IMR-90 (cell line): ENCODE data around the gene AWAT1. TPM values are rescaled to one million over a fixed set of nuclear protein-coding genes. Genes with fewer than 3 reads are reported as not detected.
"Not testable (repeated sequence)": the region's sequence is repeated elsewhere in the genome, so short reads cannot be mapped to it uniquely, and the experiment has no call there.

Source experiments
- ATAC-seq: fragments of 200-7000 bp; cut with Tn5 transposase; 2 replicates; pipeline ENCODE4 v1.9.1; 2020; ENCODE audit warnings: low read depth, mild to moderate bottlenecking, moderate library complexity
- BruUV-seq: library from RNA; stranded (reverse); fragments of 400-500 nt; replicated peaks from 2 replicates; lab custom pipeline; 2021; lab: Mats Ljungman, UMichigan
- CTCF ChIA-PET: fragments of 300-600 bp; formaldehyde crosslinking; extraction: SDS; loops from one replicate; lab custom pipeline; 2021; ENCODE audit warnings: antibody characterized with exemption; lab: Yijun Ruan, JAX
- POLR2A ChIA-PET: fragments of 300-600 bp; sonication (Branson Sonifier 250); formaldehyde crosslinking; loops from one replicate; lab custom pipeline; 2022; ENCODE audit warnings: antibody characterized with exemption; ENCODE audit not compliant: unreplicated experiment; lab: Charles Lee
- DNase-seq: peaks from one replicate; pipeline ENCODE4 v3.0.0; 2013
- H2AFZ ChIP-seq: replicated peaks from 2 replicates; pipeline ENCODE3; 2013; ENCODE audit warnings: low read length, mild to moderate bottlenecking; ENCODE audit not compliant: poor library complexity
- H2AK5ac ChIP-seq: 2 replicates; pipeline ENCODE4 v1.6.1; 2013; ENCODE audit warnings: low read depth, low read length, inconsistent platforms
- H2AK9ac ChIP-seq: replicated peaks from 2 replicates; pipeline ENCODE3; 2013; ENCODE audit warnings: mild to moderate bottlenecking, low read depth, low read length, moderate library complexity; ENCODE audit not compliant: poor library complexity
- H2BK120ac ChIP-seq: 2 replicates; pipeline ENCODE4 v1.6.1; 2013; ENCODE audit warnings: low read depth, low read length, inconsistent platforms
- H2BK15ac ChIP-seq: 3 replicates; pipeline ENCODE4 v1.6.1; 2013; ENCODE audit warnings: low read depth, low read length, inconsistent platforms
- H2BK20ac ChIP-seq: 2 replicates; pipeline ENCODE4 v1.6.1; 2013; ENCODE audit warnings: low read depth, mild to moderate bottlenecking, inconsistent platforms, low read length, moderate library complexity
- H2BK5ac ChIP-seq: 2 replicates; pipeline ENCODE4 v1.6.1; 2013; ENCODE audit warnings: mild to moderate bottlenecking, low read depth, low read length, inconsistent platforms; ENCODE audit not compliant: poor library complexity, severe bottlenecking
- H3K14ac ChIP-seq: replicated peaks from 2 replicates; pipeline ENCODE4 v1.6.1; 2013; ENCODE audit warnings: low read depth, low read length, inconsistent platforms
- H3K18ac ChIP-seq: 2 replicates; pipeline ENCODE4 v1.6.1; 2013; ENCODE audit warnings: low read depth, low read length, control low read depth
- H3K23ac ChIP-seq: 2 replicates; pipeline ENCODE4 v1.6.1; 2013; ENCODE audit warnings: low read depth, low read length, inconsistent platforms
- H3K27ac ChIP-seq: 2 replicates; pipeline ENCODE4 v1.5.1; 2013; ENCODE audit warnings: mild to moderate bottlenecking, control low read depth, low read length; ENCODE audit not compliant: insufficient read depth
- H3K27me3 ChIP-seq: 2 replicates; pipeline ENCODE4 v1.6.1; 2013; ENCODE audit warnings: low read length; ENCODE audit not compliant: control insufficient read depth, insufficient read depth
- H3K36me3 ChIP-seq: 2 replicates; pipeline ENCODE4 v1.6.1; 2013; ENCODE audit warnings: low read length, mixed read lengths; ENCODE audit not compliant: control insufficient read depth, insufficient read depth
- H3K4ac ChIP-seq: 2 replicates; pipeline ENCODE4 v1.6.1; 2013; ENCODE audit warnings: low read depth, low read length, inconsistent platforms
- H3K4me1 ChIP-seq: 2 replicates; pipeline ENCODE4 v1.6.1; 2013; ENCODE audit warnings: low read length, mixed read lengths; ENCODE audit not compliant: control insufficient read depth, insufficient read depth
- H3K4me2 ChIP-seq: 2 replicates; pipeline ENCODE4 v1.6.1; 2013; ENCODE audit warnings: low read depth, mild to moderate bottlenecking, control low read depth, low read length, moderate library complexity
- H3K4me3 ChIP-seq: 2 replicates; pipeline ENCODE4 v1.5.1; 2013; ENCODE audit warnings: low read depth, mild to moderate bottlenecking, control low read depth, low read length, moderate library complexity; ENCODE audit not compliant: insufficient read depth
- H3K56ac ChIP-seq: 2 replicates; pipeline ENCODE4 v1.6.1; 2013; ENCODE audit warnings: low read length, inconsistent platforms; ENCODE audit not compliant: insufficient read depth; ENCODE audit errors: extremely low read depth
- H3K79me1 ChIP-seq, 2 experiments: 2 replicates each; pipeline ENCODE4 v1.6.1; 2013; ENCODE audit warnings: low read length in 2 of 2, inconsistent platforms in 1 of 2, low read depth in 1 of 2
- H3K9ac ChIP-seq: 2 replicates; pipeline ENCODE4 v1.6.1; 2013; ENCODE audit warnings: low read depth, low read length, control low read depth
- H3K9me1 ChIP-seq: 2 replicates; pipeline ENCODE4 v1.6.1; 2013; ENCODE audit warnings: low read length, inconsistent platforms; ENCODE audit not compliant: insufficient read depth
- H3K9me3 ChIP-seq: 2 replicates; pipeline ENCODE4 v1.6.1; 2013; ENCODE audit warnings: low read length; ENCODE audit not compliant: control insufficient read depth, insufficient read depth
- H4K20me1 ChIP-seq: 2 replicates; pipeline ENCODE4 v1.6.1; 2013; ENCODE audit warnings: low read length, inconsistent platforms; ENCODE audit not compliant: insufficient read depth
- H4K5ac ChIP-seq: 2 replicates; pipeline ENCODE4 v1.6.1; 2013; ENCODE audit warnings: mild to moderate bottlenecking, low read depth, low read length, control low read depth
- H4K8ac ChIP-seq, 2 experiments: 2 replicates each; pipeline ENCODE4 v1.6.1; 2013; ENCODE audit warnings: low read depth in 2 of 2, low read length in 2 of 2, control low read depth in 1 of 2, inconsistent platforms in 1 of 2
- H4K91ac ChIP-seq: 2 replicates; pipeline ENCODE4 v1.6.1; 2013; ENCODE audit warnings: low read depth, low read length, inconsistent platforms; ENCODE audit not compliant: insufficient read depth
- CEBPB ChIP-seq: IDR thresholded peaks from 2 replicates; pipeline ENCODE4 v1.6.1; 2012; ENCODE audit warnings: low read depth, low read length, improper control_type of control experiment
- CHD1 ChIP-seq: IDR thresholded peaks from 2 replicates; pipeline ENCODE4 v1.6.1; 2012; ENCODE audit warnings: low read depth, low read length, improper control_type of control experiment
- FOS ChIP-seq: fragments of 150-350 bp; IDR thresholded peaks from 2 replicates; pipeline ENCODE4 v1.6.1; 2016; ENCODE audit warnings: low read depth, low read length
- POLR2A ChIP-seq: IDR thresholded peaks from 2 replicates; pipeline ENCODE4 v1.6.1; 2012; ENCODE audit warnings: mild to moderate bottlenecking, low read depth, low read length
- SMC3 ChIP-seq: fragments of 150-350 bp; IDR thresholded peaks from 2 replicates; pipeline ENCODE4 v1.6.1; 2016; ENCODE audit warnings: low read depth, mild to moderate bottlenecking, antibody characterized with exemption, low read length, moderate library complexity
- WGBS, 2 experiments: methylation state at CpG; one replicate each; pipeline versions ENCODE4 v1.1.5 to v1.1.7; 2013; ENCODE audit warnings: missing lambda C conversion rate in 2 of 2; ENCODE audit not compliant: insufficient read length in 1 of 2; ENCODE audit errors: extremely low coverage in 2 of 2; 5-methylcytosine and 5-hydroxymethylcytosine counted together
- dilution Hi-C: fragments of 300-500 bp; cut with HindIII; formaldehyde crosslinking; loops from one replicate; pipeline ENCODE4 v1.14.3; 2018; ENCODE audit warnings: low sequenced_read_pairs; ENCODE audit not compliant: unreplicated experiment
- in situ Hi-C: fragments of 300-500 bp; cut with MboI; formaldehyde crosslinking; loops from 3 replicates; pipeline ENCODE4 v1.14.3; 2019; ENCODE audit warnings: low sequenced_read_pairs, inconsistent platforms, mixed read lengths
- intact Hi-C: fragments of 100-400 bp; cut with micrococcal nuclease; formaldehyde crosslinking; loops from 2 replicates; pipeline ENCODE4 v1.10.0; 2022
- polyA plus RNA-seq, 3 experiments: library from polyadenylated mRNA; depleted of rRNA; stranded (reverse); fragments of >200 nt; gene quantifications; 2 replicates each; pipeline ENCODE4 v1.2.3, GENCODE V29; 2012; ENCODE audit warnings: low replicate concordance in 1 of 3
- total RNA-seq: library from RNA; depleted of rRNA; stranded (reverse); fragments of >200 nt; gene quantifications from 2 replicates; pipeline ENCODE4 v1.2.3, GENCODE V29; 2012

The AWAT1 gene
- total and polyA plus RNA-seq, 2 of the 4 experiments (the other 2 are of a cell fraction), result not detected

DNA sequence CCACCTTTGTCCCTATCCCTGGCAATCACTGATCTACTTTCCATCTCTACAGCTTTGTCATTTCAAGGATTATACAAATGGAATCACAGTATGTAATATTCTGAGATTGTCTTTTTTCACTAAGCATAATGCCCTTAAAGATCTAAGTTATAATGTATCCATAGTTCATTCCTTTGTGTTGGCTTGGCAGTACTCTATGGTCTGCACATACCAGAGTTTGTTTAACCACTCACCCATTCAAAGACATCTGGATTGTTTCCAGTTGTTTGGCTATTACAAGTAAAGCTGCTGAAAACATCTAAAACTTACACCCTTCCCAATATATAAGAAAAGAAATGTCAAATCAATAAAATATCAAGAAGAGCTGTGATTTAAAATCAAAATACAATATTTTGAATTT is 26.0 kb upstream of the AWAT1 start:
- intact Hi-C loops (no loop called here), in situ Hi-C loops (no loop called here), dilution Hi-C loops (no loop called here)
- no peak overlapping the region for H2AFZ ChIP-seq
- no TSS peak for BruUV-seq
- H4K20me1 ChIP-seq, result no peaks in the 10 kb centered on the region
- no peaks in the 10 kb centered on the region for H3K4me1 ChIP-seq
- H3K23ac ChIP-seq, result no peak overlapping the region
- H2AK5ac ChIP-seq, result no peak overlapping the region
- no peak overlapping the region for H3K56ac ChIP-seq
- no peak overlapping the region for H2BK120ac ChIP-seq
- no peak overlapping the region for H4K91ac ChIP-seq
- no peak overlapping the region for H2BK15ac ChIP-seq
- H3K36me3 ChIP-seq, result no peaks in the 10 kb centered on the region
- H3K4me2 ChIP-seq, result no peak overlapping the region
- H3K27me3 ChIP-seq, result peaks cover 4% of the 10 kb centered on the region
- H3K4ac ChIP-seq, result no peak overlapping the region
- DNase-seq (peak; percentile 4), ATAC-seq (no peak)
- no peaks in the 10 kb centered on the region for H3K9me3 ChIP-seq
- CTCF ChIA-PET, result no interaction called here
- no peak overlapping the region for H3K27ac ChIP-seq
- no peak overlapping the region for H2AK9ac ChIP-seq
- H3K79me1 ChIP-seq, result no peaks in the 10 kb centered on the region
- POLR2A ChIA-PET, result no interaction called here
- H3K18ac ChIP-seq, result no peak overlapping the region
- no peaks in the 10 kb centered on the region for H3K9me1 ChIP-seq
- H2BK5ac ChIP-seq, result no peak overlapping the region
- no peak overlapping the region for H4K8ac ChIP-seq
- H2BK20ac ChIP-seq, result no peak overlapping the region
- TF ChIP-seq FOS (no peak), CEBPB (no peak), CHD1 (no peak), POLR2A (no peak), SMC3 (no peak)
- H4K5ac ChIP-seq, result no peak overlapping the region
- H3K9ac ChIP-seq, result no peak overlapping the region
- H3K14ac ChIP-seq, result no peak overlapping the region
- no peak overlapping the region for H3K4me3 ChIP-seq

DNA sequence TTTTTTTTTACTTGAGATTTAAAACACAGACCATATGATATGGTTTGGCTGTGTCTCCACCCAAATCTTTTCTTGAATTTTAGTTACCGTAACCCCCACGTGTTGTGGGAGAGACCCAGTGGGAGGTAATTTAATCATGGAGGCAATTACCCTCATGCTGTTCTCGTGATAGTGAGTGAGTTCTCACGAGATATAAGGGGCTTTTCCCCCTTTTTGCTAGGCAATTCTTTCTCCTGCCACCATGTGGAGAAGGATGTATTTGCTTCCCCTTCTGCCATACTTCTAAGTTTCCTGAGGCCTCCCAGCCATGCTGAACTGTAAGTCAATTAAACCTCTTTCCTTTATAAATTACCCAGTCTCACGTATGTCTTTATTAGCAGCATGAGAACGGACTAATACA is 24.9 kb upstream of the AWAT1 start:
- H2AFZ ChIP-seq, H4K20me1 ChIP-seq, H3K9me1 ChIP-seq, ATAC-seq, H3K4me3 ChIP-seq, H3K36me3 ChIP-seq, in situ Hi-C loops, POLR2A ChIA-PET, intact Hi-C loops, H4K8ac ChIP-seq, H3K27me3 ChIP-seq, H3K9ac ChIP-seq, H3K4me2 ChIP-seq, H2BK5ac ChIP-seq, H3K56ac ChIP-seq, H4K5ac ChIP-seq, H2BK20ac ChIP-seq, H4K91ac ChIP-seq, H3K18ac ChIP-seq, H3K79me1 ChIP-seq, H2BK15ac ChIP-seq, H3K4ac ChIP-seq, H2AK5ac ChIP-seq, H2BK120ac ChIP-seq, H3K27ac ChIP-seq, H2AK9ac ChIP-seq, CTCF ChIA-PET, BruUV-seq, H3K23ac ChIP-seq, dilution Hi-C loops, H3K14ac ChIP-seq, H3K4me1 ChIP-seq, H3K9me3 ChIP-seq, DNase-seq: not testable (repeated sequence)
- WGBS, 2 experiments, result no CpG with 5 or more reads among the region's 6 CpGs
